HG02623 (cell line): ENCODE results near the gene ERO1B.
"Not testable (repeated sequence)": the region's sequence is repeated elsewhere in the genome, so short reads cannot be mapped to it uniquely, and the experiment has no call there.

Experiments
- ATAC-seq: cut with Tn5 transposase; IDR thresholded peaks from one replicate; pipeline ENCODE4 v1.9.1; 2021; ENCODE audit warnings: moderate library complexity; ENCODE audit not compliant: unreplicated experiment

Gene ERO1B

DNA sequence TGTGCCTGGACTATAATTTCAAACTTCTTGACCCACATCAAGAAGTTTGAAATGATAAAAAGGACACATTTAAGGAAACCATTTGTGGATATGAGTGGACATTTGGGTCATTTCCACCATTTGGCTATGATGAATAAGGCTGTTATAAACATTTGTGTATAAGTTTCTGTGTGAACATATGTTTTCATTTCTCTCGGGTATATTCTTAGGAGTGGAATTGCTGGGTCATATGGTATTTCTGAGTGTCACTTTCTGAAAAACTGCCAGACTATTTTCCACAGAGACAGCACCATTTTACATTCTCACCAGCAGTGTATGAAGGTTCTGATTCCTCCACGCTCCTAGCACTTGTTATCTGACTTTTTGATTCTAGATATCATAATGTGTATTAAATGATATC is 88.6 kb downstream of the ERO1B start:
- ATAC-seq, result no peak

DNA sequence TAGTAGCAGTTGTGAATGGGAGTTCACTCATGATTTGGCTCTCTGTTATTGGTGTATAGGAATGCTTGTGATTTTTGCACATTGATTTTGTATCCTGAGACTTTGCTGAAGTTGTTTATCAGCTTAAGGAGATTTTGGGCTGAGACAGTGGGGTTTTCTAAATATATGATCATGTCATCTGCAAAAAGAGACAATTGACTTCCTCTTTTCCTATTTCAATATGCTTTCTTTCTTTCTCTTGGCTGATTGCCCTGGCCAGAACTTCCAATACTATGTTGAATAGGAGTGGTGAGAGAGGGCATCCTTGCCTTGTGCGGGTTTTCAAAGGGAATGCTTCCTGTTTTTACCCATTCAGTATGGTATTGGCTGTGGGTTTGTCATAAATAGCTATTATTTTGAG is 93.7 kb downstream of the ERO1B start:
- not testable (repeated sequence) for ATAC-seq

DNA sequence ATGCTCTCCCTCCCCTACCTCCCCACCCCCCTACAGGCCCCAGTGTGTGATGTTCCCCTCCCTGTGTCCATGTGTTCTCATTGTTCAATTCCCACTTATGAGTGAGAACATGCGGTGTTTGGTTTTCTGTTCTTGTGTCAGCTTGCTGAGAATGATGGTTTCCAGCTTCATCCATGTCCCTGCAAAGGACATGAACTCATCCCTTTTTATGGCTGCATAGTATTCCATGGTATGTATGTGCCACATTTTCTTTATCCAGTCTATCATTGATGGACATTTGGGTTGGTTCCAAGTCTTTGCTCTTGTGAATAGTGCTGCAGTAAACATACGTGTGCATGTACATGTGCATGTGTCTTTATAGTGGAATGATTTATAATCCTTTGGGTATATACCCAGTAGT is 95.3 kb downstream of the ERO1B start:
- ATAC-seq, result not testable (repeated sequence)

GRCh38 chr1:236185687-236186086 is 96.1 kb downstream of the ERO1B start:
- ATAC-seq, result no peak

DNA sequence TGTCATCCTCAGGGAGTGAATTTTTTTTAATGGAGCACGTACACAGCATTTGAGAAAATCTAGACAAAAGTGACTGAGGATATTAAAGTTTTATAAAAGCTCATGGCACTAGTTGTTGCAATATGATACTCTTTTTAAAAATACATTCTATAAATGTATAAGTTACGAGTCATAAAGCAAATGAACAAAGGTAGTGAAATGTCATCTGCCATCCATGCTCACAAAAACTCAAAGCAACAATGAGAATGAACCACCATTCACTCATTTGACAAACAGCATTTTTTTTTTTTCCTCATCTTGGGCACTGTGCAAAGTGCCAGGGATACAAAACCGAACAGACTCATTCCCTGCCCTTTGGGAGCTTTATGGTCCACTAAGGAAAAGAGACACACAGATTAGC is 100.7 kb downstream of the ERO1B start:
- no peak for ATAC-seq

GRCh38 chr1:236179634-236180033 is 102.1 kb downstream of the ERO1B start:
- ATAC-seq, result no peak

GRCh38 chr1:236176337-236177336 is 105.1 kb downstream of the ERO1B start:
- ATAC-seq, result no peak

GRCh38 chr1:236175642-236176336 is 106.0 kb downstream of the ERO1B start:
- peak; percentile 77 for ATAC-seq

- ATAC-seq, result no peak
Observed at GRCh38 chr1:236173174-236173767, 108.5 kb downstream of the ERO1B start.

DNA sequence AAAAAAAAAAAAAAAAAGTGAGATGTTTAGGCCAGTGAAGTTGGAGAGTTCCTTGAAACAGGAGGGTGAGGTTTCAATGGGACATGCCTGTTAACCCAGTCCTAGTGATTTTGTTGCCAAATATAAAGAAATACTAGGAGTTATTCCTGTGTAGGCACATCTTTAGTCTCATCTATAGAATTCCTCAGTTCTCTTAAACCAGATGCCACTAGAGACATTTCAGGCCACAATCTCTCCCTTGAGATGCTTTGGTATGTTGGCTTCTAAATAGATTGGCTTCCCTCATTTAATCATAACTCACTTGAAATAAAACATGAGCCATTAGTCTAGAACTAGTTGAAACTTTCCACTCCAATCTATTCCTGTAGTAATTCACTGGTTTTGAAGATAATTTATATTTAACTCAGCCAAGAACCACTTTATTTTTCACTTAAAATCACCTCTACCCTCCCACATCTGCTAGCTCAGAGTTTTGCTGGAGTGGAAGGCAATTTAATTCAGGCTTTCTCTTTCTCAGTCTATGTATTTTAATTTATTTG is 109.6 kb downstream of the ERO1B start:
- no peak for ATAC-seq

GRCh38 chr1:236168716-236169429 is 112.9 kb downstream of the ERO1B start:
- no peak for ATAC-seq

GRCh38 chr1:236167578-236167977 is 114.2 kb downstream of the ERO1B start:
- no peak for ATAC-seq

GRCh38 chr1:236167154-236167553 is 114.6 kb downstream of the ERO1B start:
- no peak for ATAC-seq

DNA sequence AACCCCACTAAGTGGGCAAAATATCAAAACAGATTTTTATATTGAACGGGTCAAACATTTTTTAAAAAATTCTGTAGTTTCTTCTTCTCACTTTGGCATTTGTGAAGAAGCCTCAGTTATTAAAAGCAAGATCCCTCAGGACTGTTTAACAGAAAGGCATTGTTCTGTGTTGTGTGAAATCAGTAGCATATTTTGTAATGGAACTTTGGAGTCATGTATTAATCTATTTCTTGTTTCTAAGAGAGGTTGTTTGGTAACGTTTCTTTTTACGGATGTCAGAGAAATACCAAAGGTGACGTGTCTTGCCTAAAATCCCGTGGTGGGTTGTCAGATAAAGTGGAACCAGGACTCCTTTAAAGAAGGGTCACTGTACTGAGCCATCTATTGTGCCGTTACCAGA is 115.7 kb downstream of the ERO1B start:
- no peak for ATAC-seq
